Astrocyte of the cerebellum (primary cell): Measurements from ENCODE around the gene JAK3.

ENCODE experiments used
- DNase-seq: peaks from one replicate; pipeline ENCODE4 v3.0.0-alpha.2; 2011; ENCODE audit warnings: low read depth
- H3K4me3 ChIP-seq: 2 replicates; pipeline ENCODE4 v1.5.1; 2011; ENCODE audit warnings: mild to moderate bottlenecking, low read depth, low read length, moderate library complexity
- CTCF ChIP-seq: IDR thresholded peaks from 2 replicates; pipeline ENCODE4 v1.5.1; 2012; ENCODE audit warnings: low read length, low read depth, moderate library complexity, mild to moderate bottlenecking; ENCODE audit errors: missing control alignments
- in situ Hi-C: cut with HindIII; loops from 2 replicates; pipeline ENCODE4 v1.10.0; 2017; ENCODE audit warnings: low sequenced_read_pairs

JAK3 gene

GRCh38 chr19:17797424-17798201 lies 50.2 kb downstream of the JAK3 start:
- no peak for TF ChIP-seq CTCF
- in situ Hi-C loops = no loop called here
- no peak overlapping the region for H3K4me3 ChIP-seq
- DNase-seq = no peak

- in situ Hi-C loops = no loop called here
- H3K4me3 ChIP-seq = no peak overlapping the region
- no peak for DNase-seq
- no peak for TF ChIP-seq CTCF
Observed at GRCh38 chr19:17796838-17797423, 50.9 kb downstream of the JAK3 start.

GRCh38 chr19:17796013-17796837 lies 51.6 kb downstream of the JAK3 start:
- in situ Hi-C loops = no loop called here
- no peak for TF ChIP-seq CTCF
- H3K4me3 ChIP-seq = no peak overlapping the region
- no peak for DNase-seq

- in situ Hi-C loops = no loop called here
- no peak for TF ChIP-seq CTCF
- no peak for DNase-seq
- H3K4me3 ChIP-seq = no peak overlapping the region
Observed at GRCh38 chr19:17795495-17795856, 52.3 kb downstream of the JAK3 start.

- DNase-seq = no peak
- TF ChIP-seq CTCF = no peak
- in situ Hi-C loops = no loop called here
- H3K4me3 ChIP-seq = no peak within 1 kb of the TSS
Observed at GRCh38 chr19:17794731-17795494, 52.9 kb downstream of the JAK3 start, which contains the start of gene B3GNT3. Gene B3GNT3 (plus strand): TSS chr19:17795138. CDS start chr19:17807808, 12,670 bp downstream.

- in situ Hi-C loops = no loop called here
- no peak for TF ChIP-seq CTCF
- H3K4me3 ChIP-seq = no peak overlapping the region
- no peak for DNase-seq
Observed at GRCh38 chr19:17794412-17794730, 53.4 kb downstream of the JAK3 start.
